Middle frontal gyrus (tissue), 1 donor: ENCODE measurements around the gene SEMA5A.

Experiments used
- DNase-seq: peaks from one replicate; pipeline ENCODE4 v3.0.0-alpha.2; 2015; ENCODE audit warnings: low spot score; ENCODE audit errors: extremely low spot score

The SEMA5A gene

DNA sequence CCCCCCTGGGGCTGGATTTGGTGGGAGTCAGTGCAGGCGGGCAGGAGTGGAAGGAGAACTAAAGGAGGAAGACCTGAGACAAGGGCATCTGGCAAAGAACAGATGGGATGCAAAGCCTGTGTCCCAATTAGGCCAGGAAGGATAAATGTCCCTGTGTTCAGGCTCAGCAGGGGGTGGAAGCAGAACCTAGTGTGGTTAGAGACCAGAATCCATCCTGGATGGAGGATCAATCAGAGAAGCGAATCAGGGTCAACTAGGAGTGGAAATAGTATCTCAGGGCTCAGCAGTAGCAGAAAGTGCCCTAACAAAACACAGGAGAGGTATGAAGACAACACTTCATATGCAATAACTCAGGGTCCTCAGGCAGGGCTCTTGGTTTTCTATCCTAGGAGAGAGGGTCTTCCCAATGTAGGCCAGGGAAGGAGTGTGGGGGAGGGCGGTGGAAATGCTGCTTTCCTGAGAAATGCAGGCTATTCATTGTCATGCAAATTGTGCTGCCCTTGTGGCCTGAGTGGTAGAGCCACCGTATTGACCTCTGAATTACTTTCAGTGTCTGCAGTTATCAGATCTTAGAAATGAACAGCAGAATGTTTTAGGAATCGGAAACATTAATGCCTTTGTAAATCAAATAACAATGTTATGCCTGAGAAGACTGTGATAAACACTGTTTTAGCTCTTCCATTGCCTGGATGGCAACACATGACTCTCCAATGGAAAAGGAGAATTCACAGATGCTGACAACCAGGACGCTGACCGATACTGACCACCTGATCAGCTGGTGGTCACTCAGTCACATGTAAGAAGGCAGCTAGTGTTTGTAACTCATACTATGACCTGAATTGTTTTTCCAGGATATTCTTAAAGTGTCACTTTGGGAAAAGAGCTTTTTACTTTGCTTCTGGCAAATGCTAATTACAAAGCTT lies 323.6 kb downstream of the SEMA5A start:
- no peak for DNase-seq

GRCh38 chr5:9218358-9218757 lies 327.5 kb downstream of the SEMA5A start:
- DNase-seq = no peak

GRCh38 chr5:9212605-9213004 lies 333.3 kb downstream of the SEMA5A start:
- no peak for DNase-seq

DNA sequence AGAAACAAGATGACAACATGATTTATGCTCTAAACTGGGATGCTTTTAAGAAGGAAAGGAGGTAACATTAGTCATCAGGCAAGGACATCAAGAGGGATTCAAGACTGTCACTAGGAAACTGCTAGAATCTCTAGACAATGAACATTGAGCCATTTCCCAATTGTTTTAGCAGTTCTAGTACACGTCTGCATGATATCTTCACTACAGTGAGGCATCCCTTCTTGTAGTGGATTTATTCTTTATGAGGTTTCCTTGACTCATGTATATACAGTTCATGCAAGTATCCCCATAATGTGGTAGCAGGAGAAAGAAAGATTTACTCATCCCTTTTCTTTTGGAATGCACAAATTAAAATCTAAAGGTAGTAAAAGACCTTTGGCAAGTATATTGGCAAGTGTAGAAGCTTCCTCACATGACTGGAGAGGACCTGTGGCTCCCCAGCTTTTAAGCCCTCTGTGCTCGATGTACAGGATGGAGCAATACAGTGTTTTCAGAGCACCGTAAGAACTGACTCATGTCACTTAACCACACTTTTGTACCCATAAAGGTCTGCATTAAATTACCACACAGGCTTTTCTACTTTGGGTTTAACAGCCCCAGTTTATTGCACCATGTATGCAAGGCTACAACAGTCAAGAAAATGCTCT lies 335.9 kb downstream of the SEMA5A start:
- DNase-seq = no peak

DNA sequence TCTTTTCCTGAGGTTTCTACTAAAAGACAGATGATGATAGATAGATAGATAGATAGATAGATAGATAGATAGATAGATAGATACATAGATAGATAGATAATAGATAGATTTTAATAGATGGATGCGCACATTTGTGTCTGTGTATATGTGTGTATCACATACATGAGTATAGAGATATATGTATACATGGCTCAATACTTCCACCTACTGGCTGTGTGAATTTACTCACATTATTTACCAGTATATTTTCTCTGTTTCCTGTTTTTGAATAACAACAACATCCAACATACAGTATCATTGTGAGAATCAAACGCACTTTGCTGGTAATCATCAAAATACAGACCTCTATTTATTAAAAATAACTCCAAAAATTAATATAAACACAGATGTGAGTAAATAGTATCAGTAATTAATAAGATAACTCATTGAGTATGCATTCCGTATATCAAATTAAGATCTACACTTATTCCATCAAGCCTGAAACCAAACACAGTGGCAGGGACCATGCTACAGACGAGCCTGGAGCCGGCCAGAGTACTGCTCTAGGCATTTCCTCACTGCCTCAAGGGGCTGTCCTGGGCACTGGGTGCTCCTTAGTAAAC lies 338.0 kb downstream of the SEMA5A start:
- no peak for DNase-seq

GRCh38 chr5:9202636-9203035 lies 343.2 kb downstream of the SEMA5A start:
- no peak for DNase-seq

GRCh38 chr5:9201761-9202160 lies 344.1 kb downstream of the SEMA5A start:
- DNase-seq = no peak

DNA sequence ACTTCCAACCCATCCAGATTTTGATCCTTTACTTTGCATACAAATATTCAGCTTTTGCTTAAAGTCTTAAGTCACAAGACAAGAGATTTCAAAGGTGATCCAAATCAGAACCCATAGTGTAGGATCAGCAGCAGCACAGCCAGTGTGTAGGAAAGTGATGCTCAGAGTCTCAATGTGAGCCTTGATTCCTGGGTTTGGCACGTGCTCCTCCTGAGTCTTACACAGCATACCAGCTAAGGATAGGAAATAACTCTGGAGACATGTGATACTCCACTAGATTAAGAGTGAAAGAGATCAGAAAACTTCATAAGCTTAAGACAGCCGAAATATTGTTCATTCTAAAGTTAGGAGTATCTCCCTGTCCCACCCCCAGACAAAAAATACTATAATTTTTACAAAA lies 344.9 kb downstream of the SEMA5A start:
- DNase-seq = no peak

GRCh38 chr5:9198394-9198793 lies 347.5 kb downstream of the SEMA5A start:
- no peak for DNase-seq

- DNase-seq = no peak
Measured at GRCh38 chr5:9197881-9198260, 348.0 kb downstream of the SEMA5A start.

DNA sequence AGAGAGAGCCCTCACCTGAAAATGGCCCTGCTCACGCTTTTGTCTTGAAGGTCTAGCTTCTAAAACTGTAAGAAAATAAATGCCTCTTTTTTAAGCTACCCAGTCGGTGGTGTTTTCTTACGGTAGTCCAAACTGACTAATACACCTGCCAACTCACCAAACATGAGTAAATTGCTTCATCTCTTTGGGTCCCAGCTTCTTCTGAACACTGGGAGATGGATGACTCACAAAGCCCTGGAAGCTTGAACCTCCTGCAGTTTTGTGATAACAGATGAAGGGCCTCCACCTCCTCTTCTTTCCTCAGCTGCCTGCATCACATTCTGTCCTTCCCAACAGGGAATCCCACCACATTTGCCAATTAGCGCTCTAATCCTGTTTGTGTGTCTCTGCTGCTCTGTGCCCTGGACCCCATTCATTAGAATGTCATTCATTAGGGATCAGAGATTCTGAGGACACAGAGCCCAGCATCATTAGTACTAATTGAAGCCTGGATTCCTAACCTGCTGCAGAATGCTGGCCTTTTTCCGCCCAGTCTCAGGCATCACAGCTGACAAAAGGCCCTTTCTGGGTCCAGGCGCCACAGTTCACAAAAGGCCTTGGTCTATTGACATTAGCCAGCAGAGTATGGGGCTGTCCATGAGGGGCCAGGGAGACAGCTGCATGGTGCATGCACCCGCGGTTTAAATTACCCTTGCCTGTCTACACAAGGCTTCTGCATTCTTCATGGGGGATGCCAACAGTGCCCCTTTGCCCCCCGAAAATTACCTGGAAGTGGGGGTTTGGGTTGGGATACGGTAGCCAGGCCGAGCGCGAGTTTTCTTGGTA lies 349.3 kb downstream of the SEMA5A start:
- DNase-seq = no peak

- no peak for DNase-seq
Measured at GRCh38 chr5:9194509-9194908, 351.4 kb downstream of the SEMA5A start.

- no peak for DNase-seq
Measured at GRCh38 chr5:9192266-9192665, 353.6 kb downstream of the SEMA5A start.

- DNase-seq = no peak
Measured at GRCh38 chr5:9189681-9190080, 356.2 kb downstream of the SEMA5A start.

GRCh38 chr5:9188956-9189355 lies 356.9 kb downstream of the SEMA5A start:
- DNase-seq = no peak

- DNase-seq = no peak
Measured at GRCh38 chr5:9188131-9188530, 357.7 kb downstream of the SEMA5A start.

DNA sequence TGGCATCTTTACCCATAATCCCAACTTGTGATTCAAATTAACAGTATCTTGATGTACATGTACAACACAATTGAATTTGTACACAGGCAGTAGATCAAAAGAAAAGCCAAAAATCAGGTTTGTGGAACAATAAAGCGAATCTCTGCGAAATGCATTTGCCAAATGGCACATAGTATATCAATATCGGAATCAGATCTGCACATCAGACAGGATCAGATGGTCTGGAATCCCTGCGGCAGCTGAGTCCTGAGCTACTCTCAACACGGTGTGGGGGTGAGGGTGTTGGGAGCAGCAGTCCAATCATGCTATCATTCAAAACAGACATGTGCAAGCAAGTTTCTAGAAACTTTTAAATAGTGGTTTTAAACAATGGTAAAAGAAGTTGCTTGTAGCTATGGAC lies 358.3 kb downstream of the SEMA5A start:
- DNase-seq = no peak

- no peak for DNase-seq
Measured at GRCh38 chr5:9186069-9186468, 359.8 kb downstream of the SEMA5A start.

GRCh38 chr5:9183992-9184391 lies 361.9 kb downstream of the SEMA5A start:
- no peak for DNase-seq

GRCh38 chr5:9182899-9183695 lies 362.8 kb downstream of the SEMA5A start:
- no peak for DNase-seq

DNA sequence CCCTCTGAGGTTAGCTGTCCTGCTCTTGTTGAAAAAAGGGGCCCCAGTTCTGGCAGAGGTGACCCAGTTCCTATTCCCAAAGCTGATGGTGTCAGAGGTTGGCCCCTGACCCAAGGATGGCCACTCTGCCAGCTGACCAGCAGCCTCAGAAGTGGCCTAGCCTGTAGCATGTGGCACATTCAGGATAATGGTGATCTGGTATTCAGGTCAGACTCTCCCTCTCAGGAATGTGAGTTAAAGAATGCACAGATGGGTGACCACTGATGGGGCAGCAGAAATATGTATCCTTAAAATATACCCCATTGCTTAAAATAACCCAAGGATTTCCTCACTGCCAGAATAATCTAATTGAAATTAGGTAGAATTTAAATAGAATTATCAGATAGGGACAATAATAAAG lies 369.2 kb downstream of the SEMA5A start:
- DNase-seq = no peak
